Measurements from ENCODE around the gene BRPF3. TPM values are rescaled to one million over a fixed set of nuclear protein-coding genes. Genes with fewer than 3 reads are reported as not detected.

BRPF3 gene
- total RNA-seq, 2 donors from 2014 or later: 27.6 to 30.6 TPM

DNA sequence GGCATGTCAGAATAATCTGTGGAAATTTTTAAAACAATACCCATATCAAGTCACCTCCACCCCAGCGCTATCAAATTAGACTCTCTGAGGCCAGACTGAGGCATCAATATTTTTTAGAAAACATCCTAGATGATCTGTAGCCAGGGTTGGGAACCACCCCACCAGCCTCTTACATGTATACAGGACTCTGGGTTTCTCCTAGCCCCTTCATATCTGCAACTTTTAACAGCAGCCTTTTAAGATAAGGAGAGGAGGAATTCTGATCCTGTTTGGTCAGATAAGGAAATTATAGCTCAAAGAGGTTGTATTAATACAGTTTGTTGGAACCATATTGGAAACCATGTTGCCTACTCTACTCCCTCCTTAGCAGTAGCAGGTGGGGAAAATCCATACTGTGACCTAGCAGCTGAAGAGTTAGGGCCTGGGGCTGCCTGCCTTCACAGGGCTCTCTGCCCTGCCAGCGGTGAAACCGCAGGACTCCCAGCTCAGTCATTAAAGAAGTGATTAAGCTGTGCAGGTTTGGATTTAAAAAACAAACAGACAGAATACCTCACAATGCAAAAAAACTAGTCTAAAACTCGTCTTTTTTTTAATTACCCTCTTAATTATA lies 30.0 kb downstream of the BRPF3 start:
- H3K36me3 Mint-ChIP-seq (ENCODE audit: low read depth): peaks cover 11% of the 10 kb centered on the region
- no peak overlapping the region for H3K27ac Mint-ChIP-seq
- ATAC-seq (no peak), DNase-seq (no peak)
- H3K4me1 Mint-ChIP-seq: peaks cover 5% of the 10 kb centered on the region
- H3K9me3 ChIP-seq (ENCODE audit: control insufficient read depth, low read length, poor library complexity, severe bottlenecking): no peaks in the 10 kb centered on the region
- H3K4me3 Mint-ChIP-seq: no peak overlapping the region
- no peaks in the 10 kb centered on the region for H3K27me3 Mint-ChIP-seq

DNA sequence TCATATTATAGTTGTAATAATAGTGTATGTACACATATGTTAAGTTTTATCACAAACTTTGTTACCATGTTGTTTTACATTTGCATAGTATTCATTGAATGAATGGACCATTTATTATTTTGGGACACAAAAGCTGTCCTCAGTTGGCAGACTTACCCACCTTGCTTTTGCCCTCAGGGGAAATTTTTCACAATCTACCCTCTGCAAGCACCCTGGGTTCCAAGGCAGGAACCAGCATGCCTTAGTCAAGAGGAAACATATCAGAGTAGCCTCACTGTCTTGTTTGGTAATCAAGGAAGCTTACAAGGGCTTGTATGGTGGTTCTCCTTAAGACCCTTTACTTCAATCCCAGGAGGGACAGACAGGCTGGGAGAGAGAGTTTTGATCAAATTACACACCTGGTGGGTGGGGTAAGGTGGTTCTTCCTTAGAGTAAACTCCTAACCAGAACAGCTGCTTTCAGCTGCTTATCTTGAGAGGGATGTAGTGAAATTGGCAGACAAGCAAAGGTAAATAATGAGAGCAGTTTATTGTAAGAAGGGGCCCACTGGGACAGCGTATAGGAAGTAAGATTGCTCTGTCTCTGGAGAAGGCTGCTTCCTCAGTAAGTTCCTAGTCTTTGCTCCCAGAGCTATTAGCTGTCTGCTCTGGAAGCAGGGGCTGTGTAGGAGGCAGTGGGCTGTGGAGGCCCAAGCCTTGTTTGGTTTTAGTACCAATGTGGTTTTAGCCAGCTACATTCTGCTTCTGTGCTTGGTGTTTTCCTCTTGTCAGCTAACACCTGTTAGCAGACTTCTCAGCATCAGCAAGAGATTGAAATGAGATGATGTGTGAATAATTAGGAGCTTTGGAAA lies 31.1 kb downstream of the BRPF3 start:
- Mint-ChIP-seq H3K4me3 (no peak overlapping the region), H3K27ac (no peak overlapping the region), H3K4me1 (peaks cover 4% of the 10 kb centered on the region), H3K36me3 (ENCODE audit: low read depth) (peaks cover 12% of the 10 kb centered on the region), H3K27me3 (no peaks in the 10 kb centered on the region)
- DNase-seq (no peak), ATAC-seq (no peak)
- no peaks in the 10 kb centered on the region for H3K9me3 ChIP-seq (ENCODE audit: control insufficient read depth, low read length, poor library complexity, severe bottlenecking)

DNA sequence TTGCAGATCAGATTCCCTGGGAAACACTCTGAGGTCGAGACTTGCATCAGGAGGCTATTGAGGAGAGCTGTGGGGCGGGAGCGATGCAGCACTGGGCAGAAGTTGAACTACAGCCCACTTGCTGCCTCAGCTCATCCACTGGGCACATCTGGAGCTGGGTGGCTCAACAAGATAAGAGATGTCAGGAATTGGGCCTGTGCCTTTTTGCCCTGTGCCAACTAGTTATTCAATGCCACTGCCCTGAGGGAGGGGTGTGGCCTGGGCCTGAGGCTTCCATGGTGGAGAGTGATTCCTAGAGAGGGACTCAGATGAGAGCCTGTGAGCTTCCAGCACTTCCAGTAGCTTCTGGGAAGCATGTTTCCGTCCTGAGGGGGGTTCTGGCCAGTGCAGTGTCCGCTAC lies 32.7 kb downstream of the BRPF3 start:
- H3K27me3 Mint-ChIP-seq: no peaks in the 10 kb centered on the region
- no peak for DNase-seq
- no peaks in the 10 kb centered on the region for H3K9me3 ChIP-seq (ENCODE audit: control insufficient read depth, low read length, poor library complexity, severe bottlenecking)
- H3K4me3 Mint-ChIP-seq: no peak overlapping the region
- H3K36me3 Mint-ChIP-seq (ENCODE audit: low read depth): peaks cover 8% of the 10 kb centered on the region
- no peak overlapping the region for H3K27ac Mint-ChIP-seq
- no peak for ATAC-seq
- peaks cover 3% of the 10 kb centered on the region for H3K4me1 Mint-ChIP-seq

DNA sequence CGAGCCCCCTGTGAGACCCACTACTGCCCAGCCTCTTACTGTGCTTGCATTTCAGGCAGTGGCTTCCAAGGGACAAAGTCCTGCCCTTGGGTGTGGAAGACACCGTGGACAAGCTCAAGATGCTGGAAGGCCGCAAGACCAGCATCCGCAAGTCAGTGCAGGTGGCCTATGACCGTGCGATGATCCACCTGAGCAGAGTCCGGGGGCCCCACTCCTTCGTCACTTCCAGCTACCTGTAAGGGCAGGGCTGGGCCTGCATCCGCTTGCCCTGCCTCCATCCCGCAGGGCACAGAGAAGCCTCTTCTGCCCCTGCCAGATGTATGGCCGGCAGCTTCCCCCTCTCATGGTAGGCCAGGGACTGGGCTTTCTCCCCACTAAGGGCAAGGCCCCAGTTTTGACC lies 33.8 kb downstream of the BRPF3 start:
- Mint-ChIP-seq H3K27ac (no peak overlapping the region), H3K4me3 (no peak overlapping the region), H3K27me3 (no peaks in the 10 kb centered on the region), H3K36me3 (ENCODE audit: low read depth) (peaks cover 13% of the 10 kb centered on the region), H3K4me1 (peaks cover 10% of the 10 kb centered on the region)
- no peak for DNase-seq
- no peaks in the 10 kb centered on the region for H3K9me3 ChIP-seq (ENCODE audit: control insufficient read depth, low read length, poor library complexity, severe bottlenecking)
- ATAC-seq: no peak

DNA sequence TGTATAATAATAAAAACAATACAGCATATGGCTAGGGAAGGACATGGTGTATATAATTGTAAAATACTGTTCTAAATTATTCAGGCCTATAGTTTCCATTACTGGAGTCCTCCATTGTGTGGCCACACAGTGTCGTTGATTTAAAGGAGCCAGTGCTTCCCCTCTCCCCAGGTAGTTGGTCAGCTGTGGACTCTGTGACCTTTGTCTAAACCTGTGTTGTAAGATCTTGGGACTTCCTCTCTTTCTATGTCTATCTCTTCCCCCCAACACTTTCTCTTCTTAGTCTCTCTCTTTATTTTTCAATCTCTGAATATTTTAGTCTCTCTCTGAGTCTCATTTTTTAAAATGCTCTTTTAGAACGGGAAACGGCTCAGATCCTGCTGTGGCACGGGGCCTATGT lies 35.6 kb downstream of the BRPF3 start:
- Mint-ChIP-seq H3K36me3 (ENCODE audit: low read depth) (peaks cover 15% of the 10 kb centered on the region), H3K4me3 (no peak overlapping the region), H3K27me3 (no peaks in the 10 kb centered on the region), H3K27ac (no peak overlapping the region), H3K4me1 (peaks cover 12% of the 10 kb centered on the region)
- no peak for DNase-seq
- no peaks in the 10 kb centered on the region for H3K9me3 ChIP-seq (ENCODE audit: control insufficient read depth, low read length, poor library complexity, severe bottlenecking)
- ATAC-seq: no peak

DNA sequence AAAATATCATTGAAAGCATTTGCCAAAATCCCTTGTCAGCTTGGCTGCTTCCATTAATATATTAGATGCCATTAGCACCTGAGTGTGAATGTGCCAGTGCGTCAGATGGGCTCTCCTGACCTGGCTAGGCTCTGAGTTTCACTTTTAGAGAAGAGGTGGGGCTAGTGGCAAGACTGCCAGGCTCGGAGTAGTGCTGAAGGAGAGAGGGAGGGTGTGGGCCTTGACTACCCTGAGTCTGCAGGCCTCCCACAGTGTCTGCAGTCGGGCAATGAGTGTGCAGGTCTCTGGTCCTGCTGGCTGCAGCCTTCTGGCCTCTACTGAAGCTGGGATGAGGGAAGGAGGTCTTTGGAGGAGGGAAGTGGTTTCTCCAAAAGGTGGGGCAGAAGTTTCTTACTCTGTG lies 38.8 kb downstream of the BRPF3 start:
- Mint-ChIP-seq H3K36me3 (ENCODE audit: low read depth) (peaks cover 15% of the 10 kb centered on the region), H3K4me3 (no peak overlapping the region), H3K27me3 (no peaks in the 10 kb centered on the region), H3K27ac (peak overlapping the region; percentile 21), H3K4me1 (peaks cover 12% of the 10 kb centered on the region)
- DNase-seq (no peak), ATAC-seq (no peak)
- no peaks in the 10 kb centered on the region for H3K9me3 ChIP-seq (ENCODE audit: control insufficient read depth, low read length, poor library complexity, severe bottlenecking)

DNA sequence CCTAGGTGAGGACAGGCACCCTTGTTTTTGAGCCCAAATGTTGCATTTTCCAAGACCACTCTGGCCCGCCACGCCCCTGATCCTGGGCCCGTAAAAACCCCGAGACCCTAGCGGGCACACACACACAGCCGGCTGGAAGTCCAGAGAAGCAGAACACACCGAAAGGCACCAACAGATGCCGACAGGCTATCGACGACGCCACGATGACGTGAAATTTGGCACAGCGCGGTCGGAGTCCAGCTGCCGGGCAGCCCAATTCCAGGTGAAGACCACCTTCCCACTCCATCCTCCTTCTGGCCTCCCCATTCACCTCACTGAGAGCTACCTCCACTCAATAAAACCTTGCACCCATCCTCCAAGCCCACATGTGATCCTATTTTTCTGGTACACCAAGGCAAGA lies 39.3 kb downstream of the BRPF3 start:
- DNase-seq (no peak), ATAC-seq (no peak)
- Mint-ChIP-seq H3K4me3 (no peak overlapping the region), H3K27ac (peak overlapping the region; percentile 21), H3K4me1 (peaks cover 11% of the 10 kb centered on the region), H3K36me3 (ENCODE audit: low read depth) (peaks cover 14% of the 10 kb centered on the region), H3K27me3 (no peaks in the 10 kb centered on the region)
- H3K9me3 ChIP-seq (ENCODE audit: control insufficient read depth, low read length, poor library complexity, severe bottlenecking): no peaks in the 10 kb centered on the region

DNA sequence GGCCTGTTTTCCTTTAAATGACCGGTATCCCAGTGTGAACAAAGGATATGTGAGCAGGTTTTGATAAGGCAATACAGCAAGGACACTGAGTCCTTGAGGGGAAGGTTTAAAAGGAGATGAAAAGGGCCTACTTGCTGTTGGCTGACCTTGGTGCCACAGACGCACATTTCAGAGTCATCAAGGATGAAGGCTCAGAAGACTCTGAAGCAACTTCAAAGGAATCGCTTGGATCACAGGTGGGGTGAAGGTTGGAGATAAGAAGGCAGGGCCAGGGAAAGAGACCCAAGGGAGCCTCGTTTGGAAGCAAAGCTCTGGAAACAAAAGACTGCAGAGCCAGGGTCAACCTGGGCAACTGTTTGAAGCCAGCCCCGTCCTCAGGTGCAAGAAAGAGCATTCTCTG lies 43.2 kb downstream of the BRPF3 start:
- no peak overlapping the region for H3K27ac Mint-ChIP-seq
- H3K4me1 Mint-ChIP-seq: peaks cover 16% of the 10 kb centered on the region
- ATAC-seq: no peak

DNA sequence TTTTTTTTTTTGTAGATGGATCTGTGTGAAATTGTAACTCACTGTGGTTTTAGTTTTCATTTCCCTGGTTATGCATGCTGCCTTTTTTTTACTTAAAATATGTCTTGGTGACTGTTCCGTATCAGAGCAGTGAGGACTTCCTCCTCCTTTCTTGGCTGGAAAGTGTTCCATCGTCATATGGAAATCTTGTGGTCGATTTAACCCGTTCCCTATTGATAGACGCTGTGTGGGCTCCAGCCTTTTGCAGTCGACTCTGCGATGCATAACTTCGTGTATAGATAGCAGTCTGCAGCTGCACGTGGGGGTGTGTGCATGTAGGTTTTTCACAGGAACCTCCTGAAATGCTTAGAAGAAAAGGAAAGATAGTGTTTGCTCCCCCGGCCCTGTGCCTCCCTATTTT lies 45.2 kb downstream of the BRPF3 start:
- peak; percentile 21 for ATAC-seq
- DNase-seq: no peak
- Mint-ChIP-seq H3K36me3 (ENCODE audit: low read depth) (peaks cover 7% of the 10 kb centered on the region), H3K4me3 (no peak overlapping the region), H3K27me3 (peaks cover 15% of the 10 kb centered on the region), H3K27ac (no peak overlapping the region), H3K4me1 (peaks cover 14% of the 10 kb centered on the region)
- H3K9me3 ChIP-seq (ENCODE audit: control insufficient read depth, low read length, poor library complexity, severe bottlenecking): no peaks in the 10 kb centered on the region

More for the DNA sequence above, 43.2 kb downstream of the BRPF3 start:
- H3K36me3 Mint-ChIP-seq (ENCODE audit: low read depth): peaks cover 8% of the 10 kb centered on the region
- H3K4me3 Mint-ChIP-seq: no peak overlapping the region
- no peak for DNase-seq
- H3K27me3 Mint-ChIP-seq: peaks cover 15% of the 10 kb centered on the region
- no peaks in the 10 kb centered on the region for H3K9me3 ChIP-seq (ENCODE audit: control insufficient read depth, low read length, poor library complexity, severe bottlenecking)

DNA sequence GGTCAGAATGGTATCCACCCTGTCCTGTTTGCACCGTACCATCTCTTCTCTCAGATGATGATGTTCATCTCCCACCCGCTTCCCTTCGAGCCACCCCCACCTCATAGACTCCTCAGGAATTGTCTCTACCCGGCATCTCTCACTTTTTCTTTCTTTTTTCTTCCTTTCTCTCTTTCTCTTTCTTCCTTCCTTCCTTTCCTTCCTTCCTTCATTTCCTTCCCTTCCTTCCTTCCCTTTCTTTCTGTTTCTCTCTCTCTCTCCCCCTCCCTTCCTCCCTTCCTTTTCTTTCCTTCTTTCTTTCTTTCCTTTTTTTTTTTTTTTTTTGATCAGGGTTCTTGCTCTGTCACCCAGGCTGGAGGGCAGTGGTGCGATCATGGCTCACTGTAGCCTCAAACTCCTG lies 45.6 kb downstream of the BRPF3 start:
- DNase-seq: no peak

DNA sequence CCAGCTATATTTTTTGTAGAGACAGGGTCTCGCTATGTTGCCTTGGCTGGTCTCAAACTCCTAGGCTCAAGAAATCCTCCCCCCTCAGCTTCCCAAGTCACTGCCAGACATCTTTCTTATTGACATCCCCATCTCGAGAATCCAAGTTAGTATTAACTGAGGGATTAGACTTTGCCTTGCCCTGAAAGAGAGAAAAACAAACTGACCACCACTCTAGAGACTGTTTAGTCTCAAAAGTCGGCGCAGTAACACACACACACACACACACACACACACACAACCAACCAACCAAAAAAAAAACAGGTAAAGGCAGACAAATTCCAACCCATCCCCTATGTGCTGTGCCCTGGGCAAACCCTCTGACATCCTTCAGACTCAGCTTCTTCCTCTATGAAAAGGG lies 46.1 kb downstream of the BRPF3 start:
- DNase-seq (no peak), ATAC-seq (no peak)
- H3K9me3 ChIP-seq (ENCODE audit: control insufficient read depth, low read length, poor library complexity, severe bottlenecking): no peaks in the 10 kb centered on the region
- Mint-ChIP-seq H3K36me3 (ENCODE audit: low read depth) (peaks cover 12% of the 10 kb centered on the region), H3K4me3 (no peak overlapping the region), H3K4me1 (peaks cover 18% of the 10 kb centered on the region), H3K27me3 (peaks cover 15% of the 10 kb centered on the region), H3K27ac (peak overlapping the region; percentile 3)

More for the DNA sequence above, 45.6 kb downstream of the BRPF3 start:
- H3K9me3 ChIP-seq (ENCODE audit: control insufficient read depth, low read length, poor library complexity, severe bottlenecking): no peaks in the 10 kb centered on the region
- H3K27me3 Mint-ChIP-seq: peaks cover 15% of the 10 kb centered on the region
- peak overlapping the region; percentile 3 for H3K27ac Mint-ChIP-seq
- H3K4me1 Mint-ChIP-seq: peaks cover 17% of the 10 kb centered on the region
- no peak overlapping the region for H3K4me3 Mint-ChIP-seq
- peaks cover 10% of the 10 kb centered on the region for H3K36me3 Mint-ChIP-seq (ENCODE audit: low read depth)
- ATAC-seq: no peak

DNA sequence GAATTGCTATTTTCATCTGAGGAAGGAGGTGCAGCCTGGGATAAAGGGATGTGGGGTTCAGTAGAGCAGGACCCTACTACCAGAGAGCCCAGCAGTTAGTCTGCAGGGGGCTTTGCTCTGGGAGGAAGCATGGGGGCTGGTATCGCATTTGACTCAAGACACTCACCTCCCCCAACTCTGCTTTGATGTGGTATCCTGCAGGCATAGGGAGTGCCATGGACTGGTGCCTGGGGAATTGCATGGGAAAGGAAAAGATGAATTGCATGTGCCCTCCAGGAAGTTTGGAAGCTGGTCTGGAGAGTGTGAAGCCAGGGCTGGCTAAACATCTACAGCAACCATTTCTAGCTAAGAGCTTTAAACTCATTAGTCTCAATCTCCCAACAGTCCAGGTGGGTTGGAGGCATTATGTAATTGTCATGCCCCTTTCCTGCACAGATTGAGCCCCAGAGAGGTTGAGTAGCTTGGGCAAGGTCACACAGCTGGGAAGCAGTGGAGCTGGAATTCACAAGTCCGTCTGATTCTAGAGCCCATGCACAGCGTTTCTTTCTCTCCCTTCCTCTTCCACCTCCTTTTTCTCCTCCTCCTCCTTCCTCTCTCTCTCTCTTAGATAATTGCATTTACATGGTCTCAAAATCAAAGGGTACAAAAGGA lies 47.1 kb downstream of the BRPF3 start:
- ATAC-seq: no peak
- Mint-ChIP-seq H3K27ac (no peak overlapping the region), H3K36me3 (ENCODE audit: low read depth) (peaks cover 12% of the 10 kb centered on the region), H3K4me1 (peaks cover 18% of the 10 kb centered on the region), H3K27me3 (peaks cover 15% of the 10 kb centered on the region), H3K4me3 (no peak overlapping the region)
- H3K9me3 ChIP-seq (ENCODE audit: control insufficient read depth, low read length, poor library complexity, severe bottlenecking): no peaks in the 10 kb centered on the region
- DNase-seq: no peak

DNA sequence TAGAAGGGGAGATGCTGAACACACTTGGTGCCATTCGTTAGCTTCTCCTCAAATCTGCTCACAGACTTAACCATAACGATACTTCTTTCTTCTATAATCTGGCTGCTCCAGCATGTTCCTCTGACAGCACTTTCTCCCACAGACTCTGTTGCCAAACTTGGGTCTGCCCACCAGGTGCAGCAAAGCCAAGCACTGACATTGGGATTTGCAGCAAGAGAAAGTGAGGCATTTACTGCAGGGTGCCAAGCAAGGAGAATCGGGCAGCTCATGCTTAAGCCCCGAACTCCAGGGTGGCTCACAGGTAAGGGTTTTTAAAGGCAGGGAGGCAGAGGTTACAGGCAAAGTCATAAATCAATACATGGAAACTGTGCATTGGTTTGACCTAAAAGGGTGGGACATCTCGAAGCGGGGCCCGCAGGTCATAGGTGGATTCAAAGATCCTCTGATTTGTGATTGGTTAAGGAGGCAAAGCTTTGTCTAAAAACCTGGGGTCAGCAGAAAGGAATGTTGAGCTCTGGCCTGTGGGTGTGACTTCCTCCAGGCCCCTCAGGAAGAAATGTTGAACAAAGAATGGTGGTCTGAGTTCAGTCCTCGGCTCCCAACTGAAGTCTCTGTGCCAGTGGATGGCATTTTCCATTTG lies 48.2 kb downstream of the BRPF3 start:
- Mint-ChIP-seq H3K27ac (peak overlapping the region; percentile 32), H3K36me3 (ENCODE audit: low read depth) (peaks cover 12% of the 10 kb centered on the region), H3K27me3 (peaks cover 15% of the 10 kb centered on the region), H3K4me3 (no peak overlapping the region), H3K4me1 (peaks cover 18% of the 10 kb centered on the region)
- DNase-seq (no peak), ATAC-seq (no peak)
- H3K9me3 ChIP-seq (ENCODE audit: control insufficient read depth, low read length, poor library complexity, severe bottlenecking): no peaks in the 10 kb centered on the region

Measured in T-helper 17 cell (primary cell).